Naive thymus-derived CD4-positive, alpha-beta T cell (primary cell): ENCODE measurements around the gene RAPGEF5. TPM values are rescaled to one million over a fixed set of nuclear protein-coding genes. Genes with fewer than 3 reads are reported as not detected.

Experiments used
- ATAC-seq: fragments of 150-1000 bp; cut with Tn5 transposase; 2 replicates; pipeline ENCODE4 v1.10.0; 2021; ENCODE audit warnings: mild to moderate bottlenecking, moderate library complexity
- CTCF ChIA-PET: fragments of 350-600 bp; sonication (Branson Sonifier 250); formaldehyde crosslinking; loops from one replicate; lab custom pipeline; 2021; ENCODE audit warnings: antibody characterized with exemption; lab: Charles Lee
- POLR2A ChIA-PET: fragments of 350-600 bp; sonication (Branson Sonifier 250); formaldehyde crosslinking; loops from one replicate; lab custom pipeline; 2021; ENCODE audit warnings: antibody characterized with exemption, inconsistent platforms; lab: Charles Lee
- DNase-seq, 9 donors: peaks; one replicate each; pipeline versions ENCODE4 v3.0.0 to v3.0.0-alpha.2; 2020 to 2022; ENCODE audit warnings: mixed read lengths in 1 of 9
- H3K27ac ChIP-seq: one replicate; pipeline ENCODE4 v1.7.0; 2013; ENCODE audit warnings: mild to moderate bottlenecking, low read depth, low read length, moderate library complexity
- H3K27me3 ChIP-seq, 2 donors: one replicate each; pipeline ENCODE4 v1.7.0; 2013; ENCODE audit warnings: low read length in 2 of 2, mild to moderate bottlenecking in 2 of 2, moderate library complexity in 2 of 2; ENCODE audit not compliant: control insufficient read depth in 2 of 2, insufficient read depth in 2 of 2
- H3K36me3 ChIP-seq, 3 experiments: 1 replicate in 2 of 3; 2 replicates in 1 of 3; pipeline ENCODE4 v1.7.0; 2013; ENCODE audit warnings: low read length in 3 of 3, mild to moderate bottlenecking in 3 of 3, moderate library complexity in 1 of 3; ENCODE audit not compliant: insufficient read depth in 3 of 3, control insufficient read depth in 2 of 3
- H3K4me1 ChIP-seq, 2 donors: one replicate each; pipeline ENCODE4 v1.7.0; 2013; ENCODE audit warnings: low read length in 2 of 2, mild to moderate bottlenecking in 2 of 2, moderate library complexity in 1 of 2; ENCODE audit not compliant: control insufficient read depth in 2 of 2, insufficient read depth in 2 of 2
- H3K4me3 ChIP-seq: 2 replicates; pipeline ENCODE4 v1.7.0; 2013; ENCODE audit warnings: mild to moderate bottlenecking, low read length
- H3K9me3 ChIP-seq, 3 experiments: 1 replicate in 2 of 3; 2 replicates in 1 of 3; pipeline ENCODE4 v1.7.0; 2013; ENCODE audit warnings: low read length in 3 of 3; ENCODE audit not compliant: control insufficient read depth in 2 of 3
- H3K27ac Mint-ChIP-seq, 9 donors: one replicate each; pipeline ENCODE4 v1.8.0; 2020 to 2022; ENCODE audit warnings: mixed read lengths in 9 of 9, mild to moderate bottlenecking in 8 of 9, moderate library complexity in 5 of 9, inconsistent platforms in 2 of 9
- H3K27me3 Mint-ChIP-seq, 5 donors: one replicate each; pipeline ENCODE4 v1.8.0; 2021 to 2022; ENCODE audit warnings: mixed read lengths in 5 of 5, mild to moderate bottlenecking in 1 of 5
- H3K36me3 Mint-ChIP-seq, 5 donors: one replicate each; pipeline ENCODE4 v1.8.0; 2020 to 2022; ENCODE audit warnings: mixed read lengths in 5 of 5, mild to moderate bottlenecking in 3 of 5, inconsistent platforms in 1 of 5
- H3K4me1 Mint-ChIP-seq, 7 donors: one replicate each; pipeline ENCODE4 v1.8.0; 2020 to 2022; ENCODE audit warnings: mixed read lengths in 7 of 7, mild to moderate bottlenecking in 3 of 7, inconsistent platforms in 1 of 7
- H3K4me3 Mint-ChIP-seq, 10 donors: one replicate each; pipeline ENCODE4 v1.8.0; 2020 to 2022; ENCODE audit warnings: mild to moderate bottlenecking in 10 of 10, mixed read lengths in 10 of 10, moderate library complexity in 6 of 10, inconsistent platforms in 2 of 10
- H3K9me3 Mint-ChIP-seq, 11 donors: one replicate each; pipeline ENCODE4 v1.8.0; 2020 to 2022; ENCODE audit warnings: mixed read lengths in 11 of 11, mild to moderate bottlenecking in 4 of 11, inconsistent platforms in 1 of 11, moderate library complexity in 1 of 11
- intact Hi-C, 2 donors: fragments of 100-400 bp; cut with micrococcal nuclease; formaldehyde crosslinking; loops; one replicate each; pipeline ENCODE4 v1.15.1; 2023
- polyA plus RNA-seq, 2 donors: library from polyadenylated mRNA; unstranded; fragments of 300-500 nt; fragmentation: Illumina TruSeq; gene quantifications; one replicate each; pipeline ENCODE4 v1.2.3, GENCODE V29; 2021
- total RNA-seq, 6 experiments: library from RNA in 5 of 6; stranded (reverse) in 5 of 6; gene quantifications; 1 replicate in 5 of 6; 2 replicates in 1 of 6; pipeline ENCODE4 v1.2.3 and lab custom pipeline; 2021 to 2026

The RAPGEF5 gene
- total and polyA plus RNA-seq, 7 experiments from 2014 or later, result 0.17 to 0.93 TPM; not detected in 5

DNA sequence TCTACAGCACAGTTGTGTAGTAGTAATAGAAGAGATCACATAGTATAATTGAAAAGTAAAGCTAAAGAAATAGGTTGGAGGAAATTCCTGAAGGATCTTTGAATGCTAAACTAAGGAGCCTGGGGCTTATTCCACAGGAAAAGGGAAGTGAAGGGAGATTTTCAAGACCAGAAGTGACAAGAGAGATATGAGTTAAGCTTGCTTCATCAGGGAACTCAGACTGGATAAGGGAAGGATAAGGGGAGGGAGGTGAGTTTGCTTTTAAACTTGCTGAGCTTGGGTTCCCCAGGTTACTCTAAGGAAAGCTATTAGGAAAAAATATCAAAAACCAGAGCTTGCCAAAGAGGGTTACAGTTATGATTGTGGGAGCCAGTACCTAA lies 182.4 kb downstream of the RAPGEF5 start:
- peak; percentile 21 for ATAC-seq
- Histone ChIP-seq H3K4me1 (no peaks in the 10 kb centered on the region), H3K36me3 (no peaks in the 10 kb centered on the region), H3K27ac (no peak overlapping the region), H3K9me3 (no peaks in the 10 kb centered on the region), H3K27me3 (no peaks in the 10 kb centered on the region), H3K4me3 (no peak overlapping the region)
- intact Hi-C loops, result loop anchor here in 1 of 2 donors (5.0 kb wide), 1 partner anchor 528 kb away; no protein-coding TSS in a partner anchor
- POLR2A ChIA-PET, result no interaction called here
- CTCF ChIA-PET, result interaction anchor here (0.6 kb wide), 1 partner anchor 81 kb away, joined by 3 read pairs; no protein-coding TSS in a partner anchor
- Mint-ChIP-seq H3K4me1 (peaks cover 0 to 19% (median 5%) of the 10 kb centered on the region in 7 donors), H3K27me3 (peaks cover 7 to 18% (median 14%) of the 10 kb centered on the region in 5 donors), H3K36me3 (peaks cover 0 to 3% (median 0%) of the 10 kb centered on the region in 5 donors), H3K9me3 (peaks cover 0 to 2% (median 0%) of the 10 kb centered on the region in 11 donors), H3K4me3 (peak overlapping the region in 1 of 10 donors; percentile 67), H3K27ac (peak overlapping the region in 2 of 9 donors; percentile 13 to 88)
- DNase-seq, result no peak

GRCh38 chr7:22173685-22174573 lies 183.0 kb downstream of the RAPGEF5 start:
- intact Hi-C loops, result loop anchor here in 1 of 2 donors (5.0 kb wide), 1 partner anchor 528 kb away; no protein-coding TSS in a partner anchor
- ATAC-seq, result peak; percentile 80
- CTCF ChIA-PET, result interaction anchor here (0.8 kb wide), 1 partner anchor 111 kb away, joined by 3 read pairs; no protein-coding TSS in a partner anchor

DNA sequence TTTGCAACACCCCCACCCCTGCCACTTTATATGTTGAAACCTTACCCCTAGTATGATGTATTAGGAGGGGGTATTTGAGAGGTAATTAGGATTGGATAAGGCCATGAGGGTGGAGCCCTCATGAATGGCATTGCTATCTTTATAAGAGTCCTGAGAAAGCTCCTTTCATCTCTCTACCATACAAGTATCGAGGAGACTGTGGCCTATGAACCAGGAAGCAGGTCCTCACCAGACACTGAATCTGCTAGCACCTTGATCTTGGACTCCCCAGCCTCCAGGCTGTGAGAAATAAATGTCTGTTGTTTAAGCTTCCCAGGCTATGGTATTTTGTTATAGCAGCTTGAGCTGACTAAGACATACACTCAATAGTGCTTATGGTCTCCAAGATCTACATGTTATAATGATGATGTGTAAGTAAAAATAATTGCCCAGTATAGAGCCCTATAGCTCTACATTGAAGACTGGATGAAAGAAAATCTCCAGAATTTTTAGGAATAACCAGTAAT lies 188.8 kb downstream of the RAPGEF5 start:
- H3K4me1 Mint-ChIP-seq, result peaks cover 0 to 4% (median 0%) of the 10 kb centered on the region in 7 donors
- no peak overlapping the region for H3K4me3 Mint-ChIP-seq
- no peak overlapping the region for H3K27ac Mint-ChIP-seq
- H3K27me3 Mint-ChIP-seq, result peaks cover 0 to 13% (median 0%) of the 10 kb centered on the region in 5 donors
- no peaks in the 10 kb centered on the region for H3K9me3 Mint-ChIP-seq
- CTCF ChIA-PET, result no interaction called here
- Histone ChIP-seq H3K36me3 (no peaks in the 10 kb centered on the region), H3K4me3 (no peak overlapping the region), H3K27me3 (no peaks in the 10 kb centered on the region), H3K27ac (no peak overlapping the region), H3K9me3 (no peaks in the 10 kb centered on the region), H3K4me1 (no peaks in the 10 kb centered on the region)
- no peaks in the 10 kb centered on the region for H3K36me3 Mint-ChIP-seq
- intact Hi-C loops, result no loop called here
- DNase-seq (no peak), ATAC-seq (no peak)
- POLR2A ChIA-PET, result no interaction called here

More at GRCh38 chr7:22173685-22174573, 183.0 kb downstream of the RAPGEF5 start:
- Mint-ChIP-seq H3K36me3 (peaks cover 0 to 3% (median 0%) of the 10 kb centered on the region in 5 donors), H3K27ac (peak overlapping the region in 2 of 9 donors; percentile 13 to 88), H3K9me3 (peaks cover 0 to 2% (median 0%) of the 10 kb centered on the region in 11 donors), H3K4me1 (peaks cover 0 to 19% (median 5%) of the 10 kb centered on the region in 7 donors), H3K4me3 (peak overlapping the region in 1 of 10 donors; percentile 67), H3K27me3 (peaks cover 4 to 17% (median 11%) of the 10 kb centered on the region in 5 donors)
- no peaks in the 10 kb centered on the region for H3K36me3 ChIP-seq
- no peaks in the 10 kb centered on the region for H3K4me1 ChIP-seq
- peak in 5 of 9 donors; percentile 1 to 25 (median 5) for DNase-seq
- no peak overlapping the region for H3K4me3 ChIP-seq
- POLR2A ChIA-PET, result no interaction called here
- H3K27ac ChIP-seq, result no peak overlapping the region
- no peaks in the 10 kb centered on the region for H3K9me3 ChIP-seq
- H3K27me3 ChIP-seq, result no peaks in the 10 kb centered on the region

GRCh38 chr7:22167482-22167881 lies 189.5 kb downstream of the RAPGEF5 start:
- H3K4me1 Mint-ChIP-seq, result peaks cover 0 to 2% (median 0%) of the 10 kb centered on the region in 7 donors
- Histone ChIP-seq H3K27me3 (no peaks in the 10 kb centered on the region), H3K4me1 (no peaks in the 10 kb centered on the region), H3K27ac (no peak overlapping the region), H3K9me3 (no peaks in the 10 kb centered on the region), H3K36me3 (no peaks in the 10 kb centered on the region), H3K4me3 (no peak overlapping the region)
- H3K36me3 Mint-ChIP-seq, result no peaks in the 10 kb centered on the region
- H3K9me3 Mint-ChIP-seq, result no peaks in the 10 kb centered on the region
- H3K4me3 Mint-ChIP-seq, result no peak overlapping the region
- POLR2A ChIA-PET, result no interaction called here
- DNase-seq, result no peak
- intact Hi-C loops, result no loop called here
- no peak for ATAC-seq
- peaks cover 0 to 13% (median 0%) of the 10 kb centered on the region in 5 donors for H3K27me3 Mint-ChIP-seq
- CTCF ChIA-PET, result no interaction called here
- no peak overlapping the region for H3K27ac Mint-ChIP-seq

DNA sequence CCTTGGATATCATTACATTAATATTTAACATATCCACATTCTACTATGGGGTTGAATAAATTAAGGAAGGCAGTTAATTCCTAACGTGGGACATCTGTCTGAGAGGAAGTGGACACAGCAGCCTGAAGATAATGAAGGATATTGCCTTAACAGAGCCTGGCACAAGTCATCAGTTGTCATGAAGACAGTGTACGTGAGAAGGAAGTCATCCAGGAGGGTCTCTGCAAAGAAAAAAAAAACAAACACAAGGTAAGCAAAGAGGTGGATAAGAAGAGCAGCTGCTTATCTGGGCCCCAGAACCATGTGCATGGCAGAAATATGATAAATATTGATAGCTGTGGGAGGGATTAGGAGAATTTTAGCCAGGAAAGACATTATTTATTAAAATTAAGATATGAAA lies 190.0 kb downstream of the RAPGEF5 start:
- Mint-ChIP-seq H3K4me1 (peaks cover 0 to 2% (median 0%) of the 10 kb centered on the region in 7 donors), H3K27ac (no peak overlapping the region), H3K4me3 (no peak overlapping the region), H3K9me3 (no peaks in the 10 kb centered on the region), H3K27me3 (peaks cover 0 to 13% (median 0%) of the 10 kb centered on the region in 5 donors), H3K36me3 (no peaks in the 10 kb centered on the region)
- H3K9me3 ChIP-seq, result no peaks in the 10 kb centered on the region
- DNase-seq, result no peak
- H3K4me1 ChIP-seq, result no peaks in the 10 kb centered on the region
- H3K36me3 ChIP-seq, result no peaks in the 10 kb centered on the region
- ATAC-seq, result no peak
- no peak overlapping the region for H3K27ac ChIP-seq
- H3K4me3 ChIP-seq, result no peak overlapping the region
- ChIA-PET POLR2A (no interaction called here), CTCF (no interaction called here)
- intact Hi-C loops, result no loop called here
- no peaks in the 10 kb centered on the region for H3K27me3 ChIP-seq

- no peaks in the 10 kb centered on the region for H3K9me3 Mint-ChIP-seq
- POLR2A ChIA-PET, result no interaction called here
- CTCF ChIA-PET, result no interaction called here
Observed at GRCh38 chr7:22159341-22159740, 197.6 kb downstream of the RAPGEF5 start.

More at GRCh38 chr7:22159341-22159740, 197.6 kb downstream of the RAPGEF5 start:
- DNase-seq (no peak), ATAC-seq (no peak)
- Mint-ChIP-seq H3K4me1 (no peaks in the 10 kb centered on the region), H3K4me3 (no peak overlapping the region), H3K27ac (no peak overlapping the region), H3K36me3 (no peaks in the 10 kb centered on the region), H3K27me3 (peaks cover 0 to 23% (median 13%) of the 10 kb centered on the region in 5 donors)
- no peaks in the 10 kb centered on the region for H3K27me3 ChIP-seq
- H3K4me3 ChIP-seq, result no peak overlapping the region
- H3K27ac ChIP-seq, result no peak overlapping the region
- intact Hi-C loops, result no loop called here
- no peaks in the 10 kb centered on the region for H3K4me1 ChIP-seq
- no peaks in the 10 kb centered on the region for H3K9me3 ChIP-seq
- no peaks in the 10 kb centered on the region for H3K36me3 ChIP-seq
